Measurements from ENCODE around the gene ENO3. TPM values are rescaled to one million over a fixed set of nuclear protein-coding genes. Genes with fewer than 3 reads are reported as not detected.

ENO3 gene
- total and polyA plus RNA-seq, 3 donors from 2014 or later = 16.4 to 29.9 (median 17.2) TPM

DNA sequence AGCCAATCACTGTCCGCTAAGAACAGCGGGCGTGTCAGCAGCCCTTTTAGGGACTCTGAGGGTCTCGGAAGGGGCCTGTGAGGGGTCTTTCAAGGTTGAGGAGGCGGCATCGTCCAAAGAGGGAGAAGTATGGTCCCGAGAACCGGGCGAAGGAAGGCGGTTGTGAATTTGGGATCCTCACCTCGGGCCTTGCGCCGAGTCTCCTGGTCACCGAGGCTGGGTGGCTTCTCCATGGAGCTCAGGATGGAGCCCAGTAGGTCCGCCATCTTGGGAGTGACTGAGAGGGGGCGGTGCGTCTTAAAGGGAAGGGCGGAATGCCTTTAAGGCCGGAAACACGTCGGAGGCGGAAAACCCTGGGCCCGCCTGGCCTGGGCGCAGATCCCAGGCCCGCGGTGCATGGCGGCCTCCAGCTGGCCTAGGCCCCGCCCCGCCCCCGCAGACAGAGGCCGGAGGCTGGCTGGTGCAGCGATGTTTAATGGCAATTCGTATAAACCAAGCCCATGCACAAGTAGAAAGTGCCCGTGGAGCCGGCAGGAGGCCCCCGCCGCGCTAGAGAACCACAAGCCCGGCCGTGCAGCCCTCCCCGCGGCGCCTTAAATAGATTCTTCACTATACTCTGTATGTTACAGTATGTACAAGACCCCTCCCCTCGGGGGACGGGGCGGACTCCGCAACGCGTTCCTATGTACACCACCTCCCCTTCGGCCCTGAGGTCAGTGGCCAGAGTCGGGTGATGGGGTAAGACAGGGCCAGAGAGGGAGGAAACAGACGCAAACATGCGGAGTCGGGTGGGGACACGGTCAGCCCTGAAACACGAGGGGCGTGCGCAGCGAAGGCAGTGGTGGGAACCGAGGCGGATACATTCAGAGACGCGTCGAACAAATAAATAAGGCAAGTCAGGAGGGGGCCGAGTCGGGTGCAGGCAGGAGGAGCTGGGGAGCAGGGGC is 16.9 kb downstream of the ENO3 start, which contains the start of gene SPAG7:
Gene SPAG7 (minus strand): TSS at position 279 of the 947 bp plus-strand sequence. CDS start 13 bp downstream, at position 266.
- 0 to 1% methylated on average over 28 to 66 of the region's 66 CpGs for WGBS, 2 donors

DNA sequence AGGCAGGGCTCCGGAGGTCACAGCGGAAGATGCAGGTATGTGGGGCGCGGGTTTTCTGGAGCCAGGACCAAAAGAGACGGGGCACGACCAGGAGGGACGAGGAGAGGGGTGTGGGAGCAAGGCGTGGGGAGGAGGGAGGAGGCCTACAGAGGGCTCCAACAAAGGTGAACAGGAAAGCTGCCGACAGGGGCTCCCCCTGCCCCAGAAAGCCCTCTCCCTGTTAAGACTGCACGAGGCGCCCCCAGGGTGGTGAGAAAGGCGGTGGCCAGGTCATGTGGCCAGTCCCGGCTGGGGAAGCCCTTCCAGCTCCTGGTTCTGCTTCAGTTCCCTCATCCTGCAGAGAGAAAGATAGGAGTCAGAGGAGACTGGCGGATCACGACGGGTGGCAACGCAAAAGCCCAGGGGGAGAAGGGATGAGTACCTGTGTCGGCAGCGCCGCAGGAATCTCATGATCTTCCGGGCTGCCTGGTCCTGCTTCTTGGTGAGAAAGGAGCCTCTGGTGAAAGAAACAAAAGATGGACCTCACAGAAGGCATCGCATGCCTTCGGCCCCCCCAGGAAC is 17.6 kb downstream of the ENO3 start:
- intact Hi-C loops (cut with DNase I; ENCODE audit: low total_unique reads) = no loop called here
- 16 to 23% methylated on average over 22 to 23 of the region's 23 CpGs for WGBS, 2 donors
- DNase-seq = peak; percentile 45
- peaks cover 22% of the 10 kb centered on the region for H3K4me1 ChIP-seq
- no peaks in the 10 kb centered on the region for H3K27me3 ChIP-seq
- H3K4me3 ChIP-seq = peak overlapping the region; percentile 67 to 76
- H3K9me3 ChIP-seq = no peaks in the 10 kb centered on the region
- TF ChIP-seq POLR2A (IDR thresholded peaks at IDR 0.05) = no peak
- TF ChIP-seq, protein P1, sequence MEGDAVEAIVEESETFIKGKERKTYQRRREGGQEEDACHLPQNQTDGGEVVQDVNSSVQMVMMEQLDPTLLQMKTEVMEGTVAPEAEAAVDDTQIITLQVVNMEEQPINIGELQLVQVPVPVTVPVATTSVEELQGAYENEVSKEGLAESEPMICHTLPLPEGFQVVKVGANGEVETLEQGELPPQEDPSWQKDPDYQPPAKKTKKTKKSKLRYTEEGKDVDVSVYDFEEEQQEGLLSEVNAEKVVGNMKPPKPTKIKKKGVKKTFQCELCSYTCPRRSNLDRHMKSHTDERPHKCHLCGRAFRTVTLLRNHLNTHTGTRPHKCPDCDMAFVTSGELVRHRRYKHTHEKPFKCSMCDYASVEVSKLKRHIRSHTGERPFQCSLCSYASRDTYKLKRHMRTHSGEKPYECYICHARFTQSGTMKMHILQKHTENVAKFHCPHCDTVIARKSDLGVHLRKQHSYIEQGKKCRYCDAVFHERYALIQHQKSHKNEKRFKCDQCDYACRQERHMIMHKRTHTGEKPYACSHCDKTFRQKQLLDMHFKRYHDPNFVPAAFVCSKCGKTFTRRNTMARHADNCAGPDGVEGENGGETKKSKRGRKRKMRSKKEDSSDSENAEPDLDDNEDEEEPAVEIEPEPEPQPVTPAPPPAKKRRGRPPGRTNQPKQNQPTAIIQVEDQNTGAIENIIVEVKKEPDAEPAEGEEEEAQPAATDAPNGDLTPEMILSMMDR (IDR thresholded peaks at IDR 0.05) = no peak
- peak overlapping the region; percentile 87 to 97 for H3K27ac ChIP-seq
- H3K36me3 ChIP-seq (ENCODE audit: low read depth, missing control alignments) = no peaks in the 10 kb centered on the region

More for the DNA sequence above, 16.9 kb downstream of the ENO3 start, which contains the start of gene SPAG7:
- peak; percentile 96 for DNase-seq
- intact Hi-C loops (cut with DNase I; ENCODE audit: low total_unique reads) = no loop called here
- Histone ChIP-seq H3K4me1 (peaks cover 22% of the 10 kb centered on the region), H3K4me3 (peak within 1 kb of the TSS; percentile 67 to 76), H3K27me3 (no peaks in the 10 kb centered on the region), H3K9me3 (no peaks in the 10 kb centered on the region), H3K36me3 (ENCODE audit: low read depth, missing control alignments) (no peaks in the 10 kb centered on the region), H3K27ac (peak within 1 kb of the TSS; percentile 87 to 97)
- peak; percentile 23 for TF ChIP-seq POLR2A (IDR thresholded peaks at IDR 0.05)
- TF ChIP-seq, protein P1 (IDR thresholded peaks at IDR 0.05) = peak in 2 of 3 experiments; percentile 5 to 18

DNA sequence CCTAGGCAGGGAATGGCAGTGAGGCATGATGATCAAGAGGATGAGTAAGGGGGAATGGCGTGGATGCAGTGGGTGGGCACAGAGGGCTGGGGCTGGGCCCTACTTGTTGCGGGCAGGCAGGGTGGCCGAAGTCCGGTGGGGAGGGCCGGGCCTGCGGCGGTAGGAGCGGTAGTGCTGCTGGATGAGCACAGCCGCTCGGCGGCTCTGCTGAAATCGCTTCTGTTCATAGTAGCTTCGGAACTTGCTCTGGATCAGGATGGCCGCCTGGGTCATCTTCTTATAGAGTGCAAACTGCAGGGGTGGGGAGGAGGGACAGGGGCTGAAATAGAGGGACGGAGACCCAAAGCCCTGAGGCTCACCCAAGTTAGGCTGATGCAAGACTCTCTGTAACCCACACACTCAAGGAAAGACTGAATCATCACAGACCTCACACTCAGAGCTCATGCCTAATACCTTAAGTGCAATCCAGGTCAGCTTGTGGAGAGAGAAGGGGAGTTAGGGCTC is 18.2 kb downstream of the ENO3 start:
- DNase-seq = no peak
- TF ChIP-seq, protein P1 (IDR thresholded peaks at IDR 0.05) = no peak
- no peak for TF ChIP-seq POLR2A (IDR thresholded peaks at IDR 0.05)
- no peaks in the 10 kb centered on the region for H3K27me3 ChIP-seq
- no peaks in the 10 kb centered on the region for H3K36me3 ChIP-seq (ENCODE audit: low read depth, missing control alignments)
- H3K4me1 ChIP-seq = peaks cover 22% of the 10 kb centered on the region
- intact Hi-C loops (cut with DNase I; ENCODE audit: low total_unique reads) = no loop called here
- WGBS, 2 donors = 40 to 60% methylated on average over 15 of the region's 15 CpGs
- H3K9me3 ChIP-seq = no peaks in the 10 kb centered on the region
- H3K27ac ChIP-seq = peak overlapping the region in 1 of 2 donors; percentile 97
- no peak overlapping the region for H3K4me3 ChIP-seq

DNA sequence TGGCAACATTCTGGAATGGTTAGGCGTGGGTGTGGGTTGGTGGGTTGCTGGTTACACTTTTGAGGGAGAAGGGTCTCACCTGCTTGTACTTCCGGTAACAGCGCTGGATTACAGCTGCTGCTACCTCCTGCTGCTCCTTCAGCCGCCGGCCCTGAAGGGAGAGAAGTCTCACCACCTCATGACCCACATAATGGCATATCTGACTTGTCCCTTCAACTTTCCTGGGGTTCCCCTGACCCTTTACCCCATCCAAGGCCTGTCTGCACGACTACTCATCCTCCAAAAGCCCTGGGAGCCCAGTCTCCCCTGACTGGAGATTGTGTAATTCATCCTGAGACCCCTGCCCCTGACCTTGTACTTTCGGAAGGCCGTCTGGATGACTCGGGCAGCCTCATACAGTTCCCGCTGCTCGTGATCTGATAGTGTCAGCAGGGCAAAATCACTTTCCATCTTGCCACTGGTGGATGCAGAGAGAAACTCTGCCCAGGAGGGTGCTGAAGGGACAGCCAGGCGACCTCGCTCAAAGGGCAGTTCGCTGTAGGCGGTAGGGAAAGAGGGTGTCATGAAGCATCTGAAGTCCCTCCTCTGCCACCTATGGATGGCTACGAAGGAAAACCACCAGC is 18.7 kb downstream of the ENO3 start:
- Histone ChIP-seq H3K27ac (peak overlapping the region in 1 of 2 donors; percentile 97), H3K27me3 (no peaks in the 10 kb centered on the region), H3K36me3 (ENCODE audit: low read depth, missing control alignments) (no peaks in the 10 kb centered on the region), H3K9me3 (no peaks in the 10 kb centered on the region), H3K4me3 (no peak overlapping the region), H3K4me1 (peaks cover 22% of the 10 kb centered on the region)
- intact Hi-C loops (cut with DNase I; ENCODE audit: low total_unique reads) = no loop called here
- TF ChIP-seq POLR2A (IDR thresholded peaks at IDR 0.05) = no peak
- TF ChIP-seq, protein P1 (IDR thresholded peaks at IDR 0.05) = no peak
- DNase-seq = no peak
- WGBS, 2 donors = 68 to 70% methylated on average over 15 to 16 of the region's 16 CpGs

All from testis (tissue), 3 donors.